Kidney (tissue), 14 donors: ENCODE measurements around the gene HOXC11. TPM values are rescaled to one million over a fixed set of nuclear protein-coding genes. Genes with fewer than 3 reads are reported as not detected.

Experiments used
- DNase-seq, 5 donors: peaks; one replicate each; pipeline ENCODE4 v3.0.0-alpha.2; 2013 to 2020
- FAIRE-seq: peaks from 2 replicates; lab custom pipeline; 2012; peaks lifted over from hg19 to GRCh38; lab: Jason Lieb, UNC
- H3K27ac ChIP-seq, 2 donors: one replicate each; pipeline ENCODE4 v1.7.0; 2013; ENCODE audit warnings: low read depth in 2 of 2, low read length in 2 of 2, inconsistent platforms in 1 of 2
- H3K27me3 ChIP-seq: one replicate; pipeline ENCODE4 v1.7.1; 2013; ENCODE audit warnings: low read length, inconsistent platforms; ENCODE audit not compliant: control insufficient read depth, insufficient read depth
- H3K36me3 ChIP-seq, 3 donors: one replicate each; pipeline versions ENCODE4 v1.7.0 to v1.7.1; 2013; ENCODE audit warnings: low read length in 3 of 3, control low read depth in 1 of 3, inconsistent platforms in 1 of 3; ENCODE audit not compliant: insufficient read depth in 3 of 3, control insufficient read depth in 2 of 3
- H3K4me1 ChIP-seq, 3 donors: one replicate each; pipeline versions ENCODE4 v1.7.0 to v1.7.1; 2013; ENCODE audit warnings: low read length in 3 of 3, inconsistent platforms in 1 of 3, low read depth in 1 of 3; ENCODE audit not compliant: control insufficient read depth in 2 of 3, insufficient read depth in 2 of 3
- H3K4me3 ChIP-seq, 3 donors: one replicate each; pipeline versions ENCODE4 v1.7.0 to v1.8.1; 2013; ENCODE audit warnings: low read length in 3 of 3, control low read depth in 1 of 3, inconsistent platforms in 1 of 3
- H3K9ac ChIP-seq, 3 donors: one replicate each; pipeline versions ENCODE4 v1.7.0 to v1.7.1; 2013; ENCODE audit warnings: low read length in 3 of 3, control low read depth in 1 of 3, inconsistent platforms in 1 of 3
- H3K9me3 ChIP-seq, 3 donors: one replicate each; pipeline versions ENCODE4 v1.7.0 to v1.7.1; 2013; ENCODE audit warnings: low read length in 3 of 3, control low read depth in 1 of 3, inconsistent platforms in 1 of 3; ENCODE audit not compliant: control insufficient read depth in 2 of 3, insufficient read depth in 1 of 3
- CTCF ChIP-seq: IDR thresholded peaks from 3 replicates; pipeline ENCODE4 v1.5.1; 2012; ENCODE audit warnings: mild to moderate bottlenecking, moderate library complexity, borderline replicate concordance; ENCODE audit not compliant: insufficient read depth; ENCODE audit errors: extremely low read depth
- intact Hi-C: fragments of 100-400 bp; cut with DNase I; formaldehyde crosslinking; loops from one replicate; pipeline ENCODE4 v1.11.1; 2022
- polyA plus RNA-seq: library from polyadenylated mRNA; stranded (reverse); fragments of 350-450 nt; fragmentation: Illumina TruSeq; extraction: RNeasy Lipid Tissue Mini Kit (QIAGEN cat#74804); gene quantifications from one replicate; pipeline ENCODE4 v1.2.3, GENCODE V29; 2014; ENCODE audit warnings: low read depth, low replicate concordance; ENCODE audit not compliant: insufficient read depth
- total RNA-seq: library from RNA; stranded (reverse); fragmentation: NEBNext Ultra II Directional; extraction: Animal tissue kit (Norgen Biotek cat#: 25700); gene quantifications from one replicate; pipeline ENCODE4 v1.2.1, GENCODE V29; 2021
- donor health status: control.
- donor health status: control.
- donor health status: control.
- donor health status: control.
- donor health status: control.
- donor health status: DM: yes; HTN: yes; CAD: no.
- donor health status: Normal renal cell carcinoma (clear cell type).

Gene HOXC11
- total and polyA plus RNA-seq, 2 donors from 2014 or later = 0.75 to 1.4 TPM

- no peak for TF ChIP-seq CTCF
- Histone ChIP-seq H3K9ac (no peak overlapping the region), H3K36me3 (no peaks in the 10 kb centered on the region), H3K9me3 (no peaks in the 10 kb centered on the region), H3K27ac (no peak overlapping the region), H3K4me1 (no peaks in the 10 kb centered on the region), H3K4me3 (no peak overlapping the region), H3K27me3 (peaks cover 80% of the 10 kb centered on the region)
- DNase-seq (no peak), FAIRE-seq (no peak)
- intact Hi-C loops = no loop called here
Observed at GRCh38 chr12:53951577-53952334, 21.2 kb upstream of the HOXC11 start.

- Histone ChIP-seq H3K9me3 (no peaks in the 10 kb centered on the region), H3K9ac (no peak overlapping the region), H3K4me1 (no peaks in the 10 kb centered on the region), H3K27ac (no peak overlapping the region), H3K27me3 (peaks cover 80% of the 10 kb centered on the region), H3K36me3 (no peaks in the 10 kb centered on the region), H3K4me3 (no peak overlapping the region)
- DNase-seq (no peak), FAIRE-seq (no peak)
- intact Hi-C loops = no loop called here
- TF ChIP-seq CTCF = no peak
Observed at GRCh38 chr12:53952335-53952694, 20.6 kb upstream of the HOXC11 start.

GRCh38 chr12:53952871-53953734, 19.8 kb upstream of the HOXC11 start:
- no peak for DNase-seq

More at GRCh38 chr12:53952871-53953734, 19.8 kb upstream of the HOXC11 start:
- no peak for FAIRE-seq
- Histone ChIP-seq H3K27ac (no peak overlapping the region), H3K9me3 (no peaks in the 10 kb centered on the region), H3K4me1 (no peaks in the 10 kb centered on the region), H3K27me3 (peaks cover 81% of the 10 kb centered on the region), H3K9ac (no peak overlapping the region), H3K4me3 (no peak overlapping the region), H3K36me3 (no peaks in the 10 kb centered on the region)
- TF ChIP-seq CTCF = no peak
- intact Hi-C loops = no loop called here
